Fibroblast of lung (primary cell): Measurements from ENCODE around the gene CDKAL1. TPM values are rescaled to one million over a fixed set of nuclear protein-coding genes. Genes with fewer than 3 reads are reported as not detected.

Source experiments
- DNase-seq, 2 donors: peaks; one replicate each; pipeline versions ENCODE4 v3.0.0 to v3.0.0-alpha.2; 2010; ENCODE audit warnings: low read depth in 2 of 2
- H2AFZ ChIP-seq: 2 replicates; pipeline ENCODE4 v1.5.1; 2012; ENCODE audit warnings: low read length, control low read depth, inconsistent platforms
- H3K27ac ChIP-seq: 2 replicates; pipeline ENCODE4 v1.5.1; 2011; ENCODE audit warnings: low read length, control low read depth; ENCODE audit not compliant: insufficient read depth
- H3K27me3 ChIP-seq: 2 replicates; pipeline ENCODE4 v1.5.1; 2011; ENCODE audit warnings: mild to moderate bottlenecking, low read length; ENCODE audit not compliant: control insufficient read depth, insufficient read depth
- H3K36me3 ChIP-seq: 2 replicates; pipeline ENCODE4 v1.5.1; 2011; ENCODE audit warnings: low read length; ENCODE audit not compliant: control insufficient read depth, insufficient read depth
- H3K4me1 ChIP-seq: 2 replicates; pipeline ENCODE4 v1.5.1; 2011; ENCODE audit warnings: low read length; ENCODE audit not compliant: control insufficient read depth, insufficient read depth; ENCODE audit errors: extremely low read depth
- H3K4me2 ChIP-seq: 2 replicates; pipeline ENCODE4 v1.5.1; 2011; ENCODE audit warnings: low read length, control low read depth; ENCODE audit not compliant: insufficient read depth; ENCODE audit errors: extremely low read depth
- H3K4me3 ChIP-seq, 4 experiments: fragments of 200-600 bp in 1 of 4; sonication (generic) in 1 of 4; replicated peaks in 1 of 4; 2 replicates each; pipeline ENCODE4 v1.5.1; 2011 to 2016; ENCODE audit warnings: low read length in 4 of 4, low read depth in 3 of 4, mild to moderate bottlenecking in 3 of 4, control low read depth in 2 of 4, inconsistent platforms in 1 of 4, mixed read lengths in 1 of 4; ENCODE audit not compliant: insufficient read depth in 1 of 4; ENCODE audit errors: control extremely low read depth in 1 of 4
- H3K79me2 ChIP-seq: 2 replicates; pipeline ENCODE4 v1.5.1; 2012; ENCODE audit warnings: mild to moderate bottlenecking, low read length, inconsistent platforms; ENCODE audit not compliant: control insufficient read depth, insufficient read depth
- H3K9ac ChIP-seq: 2 replicates; pipeline ENCODE4 v1.5.1; 2011; ENCODE audit warnings: mild to moderate bottlenecking, low read length, control low read depth; ENCODE audit not compliant: insufficient read depth
- H3K9me3 ChIP-seq: 2 replicates; pipeline ENCODE4 v1.5.1; 2012; ENCODE audit warnings: low read depth, low read length; ENCODE audit not compliant: control insufficient read depth, insufficient read depth
- H4K20me1 ChIP-seq: 2 replicates; pipeline ENCODE4 v1.5.1; 2011; ENCODE audit warnings: low read length; ENCODE audit not compliant: control insufficient read depth, insufficient read depth; ENCODE audit errors: extremely low read depth
- EZH2 ChIP-seq: IDR thresholded peaks from 2 replicates; pipeline ENCODE4 v1.5.1; 2012; ENCODE audit warnings: low read length, control low read depth, mild to moderate bottlenecking; ENCODE audit errors: missing control alignments
- polyA plus RNA-seq, 2 donors: library from polyadenylated mRNA; depleted of rRNA in 1 of 2; stranded (reverse) in 1 of 2; unstranded in 1 of 2; fragments of >200 nt; gene quantifications; 2 replicates each; pipeline ENCODE4 v1.2.1, GENCODE V29; 2011 to 2012; ENCODE audit warnings: missing spikeins in 1 of 2
- total RNA-seq: library from RNA; depleted of rRNA; stranded (reverse); fragments of >200 nt; gene quantifications from 2 replicates; pipeline ENCODE4 v1.2.1, GENCODE V29; 2014
- TF ChIP-seq, protein P1 (sequence below), 2 donors: IDR thresholded peaks in 1 of 2; conservative IDR thresholded peaks in 1 of 2; 1 replicate in 1 of 2; 2 replicates in 1 of 2; pipeline ENCODE4 v1.5.1; 2011 to 2012; ENCODE audit warnings: low read length in 2 of 2, control low read depth in 1 of 2, inconsistent platforms in 1 of 2, low read depth in 1 of 2, mild to moderate bottlenecking in 1 of 2

CDKAL1 gene
- total and polyA plus RNA-seq, 2 donors (not counting 1 experiment from before 2014, with no cell fraction given): 7.4 to 15.0 TPM

DNA sequence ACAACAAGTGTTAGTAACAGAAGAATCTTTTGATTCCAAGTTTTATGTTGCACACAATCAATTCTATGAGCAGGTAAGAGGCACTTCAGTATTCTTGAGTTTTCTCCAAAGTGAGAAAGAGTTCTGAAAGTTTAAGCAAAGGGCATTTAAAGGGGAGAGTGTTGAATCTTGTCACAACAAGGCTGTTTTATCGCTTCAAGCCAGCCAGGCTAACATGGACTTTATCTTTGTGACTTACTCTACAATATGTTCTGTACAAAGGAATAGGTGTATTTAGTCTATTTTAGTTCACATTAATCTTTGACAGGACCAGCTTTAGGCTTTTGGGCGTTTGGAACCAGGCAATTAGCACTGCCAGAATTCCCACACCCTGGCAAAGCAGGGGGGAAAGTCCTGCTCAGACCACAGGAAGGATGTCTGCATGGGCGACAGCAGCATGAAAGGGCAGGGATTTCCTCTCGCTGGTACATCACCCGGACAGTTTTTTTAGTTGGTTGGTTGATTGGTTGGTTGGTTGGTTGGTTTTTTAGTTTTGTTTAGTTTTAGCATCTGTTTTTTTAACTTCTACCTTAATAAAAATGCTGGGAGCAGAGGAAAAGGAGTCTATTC lies 663.9 kb downstream of the CDKAL1 start:
- Histone ChIP-seq H3K79me2 (no peaks in the 10 kb centered on the region), H3K36me3 (no peaks in the 10 kb centered on the region), H3K4me2 (no peak overlapping the region), H3K27ac (no peak overlapping the region), H3K4me3 (no peak overlapping the region), H3K4me1 (no peaks in the 10 kb centered on the region), H4K20me1 (no peaks in the 10 kb centered on the region), H3K27me3 (no peaks in the 10 kb centered on the region), H3K9ac (no peak overlapping the region), H3K9me3 (no peaks in the 10 kb centered on the region), H2AFZ (no peak overlapping the region)
- TF ChIP-seq, protein P1, sequence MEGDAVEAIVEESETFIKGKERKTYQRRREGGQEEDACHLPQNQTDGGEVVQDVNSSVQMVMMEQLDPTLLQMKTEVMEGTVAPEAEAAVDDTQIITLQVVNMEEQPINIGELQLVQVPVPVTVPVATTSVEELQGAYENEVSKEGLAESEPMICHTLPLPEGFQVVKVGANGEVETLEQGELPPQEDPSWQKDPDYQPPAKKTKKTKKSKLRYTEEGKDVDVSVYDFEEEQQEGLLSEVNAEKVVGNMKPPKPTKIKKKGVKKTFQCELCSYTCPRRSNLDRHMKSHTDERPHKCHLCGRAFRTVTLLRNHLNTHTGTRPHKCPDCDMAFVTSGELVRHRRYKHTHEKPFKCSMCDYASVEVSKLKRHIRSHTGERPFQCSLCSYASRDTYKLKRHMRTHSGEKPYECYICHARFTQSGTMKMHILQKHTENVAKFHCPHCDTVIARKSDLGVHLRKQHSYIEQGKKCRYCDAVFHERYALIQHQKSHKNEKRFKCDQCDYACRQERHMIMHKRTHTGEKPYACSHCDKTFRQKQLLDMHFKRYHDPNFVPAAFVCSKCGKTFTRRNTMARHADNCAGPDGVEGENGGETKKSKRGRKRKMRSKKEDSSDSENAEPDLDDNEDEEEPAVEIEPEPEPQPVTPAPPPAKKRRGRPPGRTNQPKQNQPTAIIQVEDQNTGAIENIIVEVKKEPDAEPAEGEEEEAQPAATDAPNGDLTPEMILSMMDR (conservative IDR thresholded peaks at IDR 0.05 in 1 of 2, IDR thresholded peaks at IDR 0.05 in 1 of 2; ENCODE audit: low read depth in 1 of 2, low read length in 2 of 2): no peak
- no peak for TF ChIP-seq EZH2
- DNase-seq: no peak

DNA sequence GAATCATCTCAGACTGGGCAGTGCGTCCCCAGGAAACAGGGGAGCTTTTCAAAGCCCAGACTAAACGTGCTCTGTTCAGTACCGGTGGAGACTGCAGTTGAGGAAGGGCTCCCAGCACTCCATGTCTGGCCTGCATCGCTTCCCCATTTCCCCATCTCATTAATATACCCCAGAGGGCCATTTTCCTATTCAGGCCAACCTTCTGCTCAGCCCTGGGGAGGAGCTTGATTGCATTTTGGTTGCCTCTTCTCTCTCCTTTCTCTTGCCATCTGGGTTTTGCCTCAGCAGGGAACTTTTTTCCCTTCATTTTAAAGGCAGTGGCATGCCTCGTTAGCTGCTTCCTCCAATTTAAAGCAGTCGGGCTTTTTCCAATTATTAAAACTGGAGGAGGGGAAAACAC lies 665.0 kb downstream of the CDKAL1 start:
- no peak for DNase-seq
- Histone ChIP-seq H3K4me2 (no peak overlapping the region), H3K9ac (no peak overlapping the region), H3K27ac (no peak overlapping the region), H3K4me3 (no peak overlapping the region), H3K79me2 (no peaks in the 10 kb centered on the region), H3K27me3 (no peaks in the 10 kb centered on the region), H3K9me3 (no peaks in the 10 kb centered on the region), H3K36me3 (no peaks in the 10 kb centered on the region), H2AFZ (no peak overlapping the region), H3K4me1 (no peaks in the 10 kb centered on the region), H4K20me1 (no peaks in the 10 kb centered on the region)
- no peak for TF ChIP-seq EZH2
- TF ChIP-seq, protein P1 (conservative IDR thresholded peaks at IDR 0.05 in 1 of 2, IDR thresholded peaks at IDR 0.05 in 1 of 2; ENCODE audit: low read depth in 1 of 2, low read length in 2 of 2): no peak

GRCh38 chr6:21200134-21200870 lies 666.0 kb downstream of the CDKAL1 start:
- Histone ChIP-seq H3K9ac (no peak overlapping the region), H3K27me3 (no peaks in the 10 kb centered on the region), H3K4me3 (no peak overlapping the region), H3K4me2 (no peak overlapping the region), H3K79me2 (no peaks in the 10 kb centered on the region), H3K9me3 (no peaks in the 10 kb centered on the region), H3K36me3 (no peaks in the 10 kb centered on the region), H4K20me1 (no peaks in the 10 kb centered on the region), H3K27ac (no peak overlapping the region), H3K4me1 (no peaks in the 10 kb centered on the region), H2AFZ (no peak overlapping the region)
- TF ChIP-seq, protein P1 (conservative IDR thresholded peaks at IDR 0.05 in 1 of 2, IDR thresholded peaks at IDR 0.05 in 1 of 2; ENCODE audit: low read depth in 1 of 2, low read length in 2 of 2): no peak
- no peak for TF ChIP-seq EZH2
- DNase-seq: peak in 1 of 2 donors; percentile 20
